ENCODE results near the gene ENTHD1. TPM values are rescaled to one million over a fixed set of nuclear protein-coding genes. Genes with fewer than 3 reads are reported as not detected.

Gene ENTHD1
- total RNA-seq, 1 experiment from 2014 or later = not detected

DNA sequence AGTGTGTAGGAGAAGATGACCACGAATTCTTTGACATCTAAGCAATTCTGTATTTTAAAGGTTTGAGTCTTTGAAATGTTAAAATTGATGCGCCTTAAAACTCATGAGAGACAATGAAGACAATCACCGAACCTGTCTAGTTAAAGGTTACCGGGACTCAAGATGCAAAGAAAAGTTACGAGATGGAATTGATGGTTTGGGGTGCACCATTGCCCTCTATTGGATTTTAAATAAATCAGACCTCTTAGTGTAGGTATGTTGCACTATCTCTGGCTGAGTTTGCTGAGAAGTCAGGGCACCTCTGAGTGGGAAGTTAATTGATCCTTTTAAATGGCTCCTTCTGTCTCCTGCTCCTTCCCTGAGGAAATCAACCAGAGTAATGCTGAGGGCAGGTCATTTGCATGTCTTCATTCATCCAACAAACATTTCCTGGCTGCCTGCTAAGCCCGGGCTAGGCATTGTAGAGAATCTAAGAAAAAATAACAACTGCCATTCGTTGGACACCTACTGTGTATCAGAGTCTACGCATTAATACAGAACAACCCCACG, 47.3 kb upstream of the ENTHD1 start:
- Histone ChIP-seq H4K5ac (ENCODE audit: insufficient read length, low read depth, low read length) (no peak overlapping the region), H3K56ac (ENCODE audit: insufficient read length, low read depth, low read length) (no peak overlapping the region), H3K14ac (ENCODE audit: insufficient read depth, low read length) (no peak overlapping the region), H2AK5ac (ENCODE audit: insufficient read length, low read length) (no peak overlapping the region), H4K8ac (replicated peaks; ENCODE audit: insufficient read length, low read depth, low read length) (no peak overlapping the region), H2BK12ac (ENCODE audit: insufficient read length, low read depth, low read length) (no peak overlapping the region), H3K9ac (ENCODE audit: extremely low read depth, insufficient read length, low read length) (no peak overlapping the region), H2BK120ac (ENCODE audit: low read depth, low read length, poor library complexity, severe bottlenecking) (no peak overlapping the region), H3K4ac (ENCODE audit: low read depth, low read length) (no peak overlapping the region), H2BK20ac (ENCODE audit: low read depth, low read length, poor library complexity, severe bottlenecking) (no peak overlapping the region), H4K20me1 (ENCODE audit: control insufficient read depth, insufficient read depth, insufficient read length) (no peaks in the 10 kb centered on the region), H3T11ph (ENCODE audit: low read length) (no peak overlapping the region), H4K91ac (ENCODE audit: insufficient read length, low read depth, low read length) (no peak overlapping the region), H3K27ac (ENCODE audit: insufficient read length, low read depth, low read length) (no peak overlapping the region), H3K79me1 (ENCODE audit: insufficient read depth, low read depth, low read length, poor library complexity, severe bottlenecking) (no peaks in the 10 kb centered on the region), H3K9me3 (ENCODE audit: control insufficient read depth, low read depth, low read length) (no peaks in the 10 kb centered on the region), H3K4me1 (ENCODE audit: insufficient read depth, low read length) (peaks cover 13% of the 10 kb centered on the region), H2BK5ac (ENCODE audit: insufficient read length, low read length) (no peak overlapping the region), H2AFZ (ENCODE audit: low read length) (no peak overlapping the region), H3K79me2 (ENCODE audit: insufficient read depth, low read length) (no peaks in the 10 kb centered on the region), H3K4me2 (ENCODE audit: insufficient read depth, insufficient read length, low read length) (peak overlapping the region; percentile 12), H3K27me3 (ENCODE audit: insufficient read depth, low read length) (no peaks in the 10 kb centered on the region), H2BK15ac (ENCODE audit: low read depth, low read length) (no peak overlapping the region), H3K18ac (ENCODE audit: insufficient read length, low read depth, low read length) (no peak overlapping the region), H3K23me2 (ENCODE audit: insufficient read length, low read depth, low read length, poor library complexity, severe bottlenecking) (no peaks in the 10 kb centered on the region), H3K23ac (ENCODE audit: insufficient read length, low read depth, low read length) (no peak overlapping the region)
- H3K27ac Mint-ChIP-seq = peak overlapping the region in 2 of 3 experiments; percentile 63 to 74; a peak in 3 of 7 replicates
- H3K27me3 Mint-ChIP-seq (ENCODE audit: low read depth) = no peaks in the 10 kb centered on the region
- H3K4me1 Mint-ChIP-seq = peaks cover 46 to 67% of the 10 kb centered on the region in 2 experiments
- H3K36me3 Mint-ChIP-seq (ENCODE audit: insufficient read depth in 1 of 3, low read depth in 3 of 3) = no peaks in the 10 kb centered on the region
- peak overlapping the region in 1 of 2 experiments; percentile 20; a peak in 2 of 5 replicates for H3K4me3 Mint-ChIP-seq
- no peaks in the 10 kb centered on the region for H3K9me3 Mint-ChIP-seq
- no peak for DNase-seq
- WGBS (ENCODE audit: extremely low coverage, insufficient read length, low lambda C conversion rate) = no CpG with 5 or more reads among the region's 9 CpGs
- TF ChIP-seq, protein P1, sequence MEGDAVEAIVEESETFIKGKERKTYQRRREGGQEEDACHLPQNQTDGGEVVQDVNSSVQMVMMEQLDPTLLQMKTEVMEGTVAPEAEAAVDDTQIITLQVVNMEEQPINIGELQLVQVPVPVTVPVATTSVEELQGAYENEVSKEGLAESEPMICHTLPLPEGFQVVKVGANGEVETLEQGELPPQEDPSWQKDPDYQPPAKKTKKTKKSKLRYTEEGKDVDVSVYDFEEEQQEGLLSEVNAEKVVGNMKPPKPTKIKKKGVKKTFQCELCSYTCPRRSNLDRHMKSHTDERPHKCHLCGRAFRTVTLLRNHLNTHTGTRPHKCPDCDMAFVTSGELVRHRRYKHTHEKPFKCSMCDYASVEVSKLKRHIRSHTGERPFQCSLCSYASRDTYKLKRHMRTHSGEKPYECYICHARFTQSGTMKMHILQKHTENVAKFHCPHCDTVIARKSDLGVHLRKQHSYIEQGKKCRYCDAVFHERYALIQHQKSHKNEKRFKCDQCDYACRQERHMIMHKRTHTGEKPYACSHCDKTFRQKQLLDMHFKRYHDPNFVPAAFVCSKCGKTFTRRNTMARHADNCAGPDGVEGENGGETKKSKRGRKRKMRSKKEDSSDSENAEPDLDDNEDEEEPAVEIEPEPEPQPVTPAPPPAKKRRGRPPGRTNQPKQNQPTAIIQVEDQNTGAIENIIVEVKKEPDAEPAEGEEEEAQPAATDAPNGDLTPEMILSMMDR (conservative IDR thresholded peaks at IDR 0.05) = no peak
